BLaER1 treated with 17β-estradiol and CSF1 and Interleukin-3, amounts not matched to agents 10 nM and 100 nM (cell line): ENCODE data around the gene PCDHGB2.
A peak's percentile ranks its signal among the peaks of the same experiment; 100 is the strongest.
"Not testable (repeated sequence)": the region's sequence is repeated elsewhere in the genome, so short reads cannot be mapped to it uniquely, and the experiment has no call there.

Source experiments
- H3K27ac ChIP-seq, 11 experiments: shearing (Covaris generic); formaldehyde crosslinking; 2 replicates each; pipeline ENCODE4 v1.8.1; 2022
- H3K27me3 ChIP-seq, 11 experiments: shearing (Covaris generic); formaldehyde crosslinking; 2 replicates each; pipeline ENCODE4 v1.8.1; 2022
- H3K36me3 ChIP-seq, 11 experiments: shearing (Covaris generic); formaldehyde crosslinking; 2 replicates each; pipeline ENCODE4 v1.8.1; 2022
- H3K4me1 ChIP-seq, 10 experiments: shearing (Covaris generic); formaldehyde crosslinking; 2 replicates each; pipeline ENCODE4 v1.8.1; 2022
- H3K4me2 ChIP-seq, 11 experiments: shearing (Covaris generic); formaldehyde crosslinking; 2 replicates each; pipeline ENCODE4 v1.8.1; 2022
- H3K4me3 ChIP-seq, 10 experiments: shearing (Covaris generic); formaldehyde crosslinking; 2 replicates each; pipeline ENCODE4 v1.8.1; 2022
- H3K9ac ChIP-seq, 11 experiments: shearing (Covaris generic); formaldehyde crosslinking; 2 replicates each; pipeline ENCODE4 v1.8.1; 2022
- H3K9me3 ChIP-seq, 11 experiments: shearing (Covaris generic); formaldehyde crosslinking; replicated peaks in 1 of 11; 2 replicates each; pipeline ENCODE4 v1.8.1; 2022
- H4K20me1 ChIP-seq, 11 experiments: shearing (Covaris generic); formaldehyde crosslinking; 2 replicates each; pipeline ENCODE4 v1.8.1; 2022
- Cebpa-rat ChIP-seq, 11 experiments: shearing (Covaris generic); IDR thresholded peaks; 2 replicates each; pipeline ENCODE4 v1.8.1; 2022

The PCDHGB2 gene

GRCh38 chr5:141389153-141390042 is 29.6 kb downstream of the PCDHGB2 start:
- H3K9me3 ChIP-seq = peaks cover 58 to 73% (median 66%) of the 10 kb centered on the region in 11 experiments
- peak overlapping the region in 1 of 11 experiments; percentile 44; a peak in 1 of 22 replicates for H3K27ac ChIP-seq
- H3K36me3 ChIP-seq = peaks cover 0 to 5% (median 0%) of the 10 kb centered on the region in 11 experiments; a peak in 1 of 22 replicates
- H3K4me2 ChIP-seq = peak overlapping the region in 3 of 11 experiments; percentile 29 to 46 (median 42); a peak in 6 of 22 replicates
- H3K4me1 ChIP-seq = peaks cover 0 to 14% (median 2%) of the 10 kb centered on the region in 10 experiments; a peak in 7 of 20 replicates
- no peak for TF ChIP-seq Cebpa-rat (IDR thresholded peaks at IDR 0.05)
- H3K27me3 ChIP-seq = no peaks in the 10 kb centered on the region; a peak in 1 of 22 replicates
- no peak overlapping the region for H3K4me3 ChIP-seq
- H4K20me1 ChIP-seq = no peaks in the 10 kb centered on the region
- H3K9ac ChIP-seq = no peak overlapping the region

GRCh38 chr5:141392429-141393198 is 32.8 kb downstream of the PCDHGB2 start, which contains the start of gene PCDHGA8:
Gene PCDHGA8, plus strand, starts transcription at chr5:141392633. Its CDS starts 181 bp downstream, at chr5:141392814.
- peaks cover 57 to 75% (median 66%) of the 10 kb centered on the region in 11 experiments for H3K9me3 ChIP-seq
- TF ChIP-seq Cebpa-rat (IDR thresholded peaks at IDR 0.05) = no peak

DNA sequence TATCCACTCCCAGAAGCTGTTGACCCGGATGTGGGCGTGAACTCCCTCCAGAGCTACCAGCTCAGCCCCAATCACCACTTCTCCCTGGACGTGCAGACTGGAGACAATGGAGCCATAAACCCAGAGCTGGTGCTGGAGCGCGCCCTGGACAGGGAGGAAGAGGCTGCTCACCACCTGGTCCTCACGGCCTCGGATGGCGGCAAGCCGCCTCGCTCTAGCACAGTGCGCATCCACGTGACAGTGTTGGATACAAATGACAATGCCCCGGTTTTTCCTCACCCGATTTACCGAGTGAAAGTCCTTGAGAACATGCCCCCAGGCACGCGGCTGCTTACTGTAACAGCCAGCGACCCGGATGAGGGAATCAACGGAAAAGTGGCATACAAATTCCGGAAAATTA is 33.5 kb downstream of the PCDHGB2 start:
- Histone ChIP-seq H3K9me3 (peaks cover 58 to 78% (median 66%) of the 10 kb centered on the region in 11 experiments), H3K9ac (no peak overlapping the region), H3K4me1 (peaks cover 0 to 14% (median 2%) of the 10 kb centered on the region in 10 experiments; a peak in 7 of 20 replicates), H3K4me3 (0 out of 20 replicates have a peak overlapping the region, but pooled peaks of 1 of the 10 experiments have one; percentile 8), H3K4me2 (no peak overlapping the region), H3K27ac (no peak overlapping the region), H4K20me1 (no peaks in the 10 kb centered on the region), H3K27me3 (no peaks in the 10 kb centered on the region; a peak in 1 of 22 replicates), H3K36me3 (peaks cover 0 to 5% (median 0%) of the 10 kb centered on the region in 11 experiments; a peak in 1 of 22 replicates)
- no peak for TF ChIP-seq Cebpa-rat (IDR thresholded peaks at IDR 0.05)

More at GRCh38 chr5:141392429-141393198, 32.8 kb downstream of the PCDHGB2 start, which contains the start of gene PCDHGA8:
- Histone ChIP-seq H3K4me2 (no peak within 1 kb of the TSS), H3K36me3 (peaks cover 0 to 5% (median 0%) of the 10 kb centered on the region in 11 experiments; a peak in 1 of 22 replicates), H3K4me3 (0 out of 20 replicates have a peak within 1 kb of the TSS, but pooled peaks of 1 of the 10 experiments have one; percentile 8), H3K27me3 (no peaks in the 10 kb centered on the region; a peak in 1 of 22 replicates), H3K27ac (no peak within 1 kb of the TSS), H3K9ac (no peak within 1 kb of the TSS), H4K20me1 (no peaks in the 10 kb centered on the region), H3K4me1 (peaks cover 0 to 14% (median 2%) of the 10 kb centered on the region in 10 experiments; a peak in 7 of 20 replicates)

DNA sequence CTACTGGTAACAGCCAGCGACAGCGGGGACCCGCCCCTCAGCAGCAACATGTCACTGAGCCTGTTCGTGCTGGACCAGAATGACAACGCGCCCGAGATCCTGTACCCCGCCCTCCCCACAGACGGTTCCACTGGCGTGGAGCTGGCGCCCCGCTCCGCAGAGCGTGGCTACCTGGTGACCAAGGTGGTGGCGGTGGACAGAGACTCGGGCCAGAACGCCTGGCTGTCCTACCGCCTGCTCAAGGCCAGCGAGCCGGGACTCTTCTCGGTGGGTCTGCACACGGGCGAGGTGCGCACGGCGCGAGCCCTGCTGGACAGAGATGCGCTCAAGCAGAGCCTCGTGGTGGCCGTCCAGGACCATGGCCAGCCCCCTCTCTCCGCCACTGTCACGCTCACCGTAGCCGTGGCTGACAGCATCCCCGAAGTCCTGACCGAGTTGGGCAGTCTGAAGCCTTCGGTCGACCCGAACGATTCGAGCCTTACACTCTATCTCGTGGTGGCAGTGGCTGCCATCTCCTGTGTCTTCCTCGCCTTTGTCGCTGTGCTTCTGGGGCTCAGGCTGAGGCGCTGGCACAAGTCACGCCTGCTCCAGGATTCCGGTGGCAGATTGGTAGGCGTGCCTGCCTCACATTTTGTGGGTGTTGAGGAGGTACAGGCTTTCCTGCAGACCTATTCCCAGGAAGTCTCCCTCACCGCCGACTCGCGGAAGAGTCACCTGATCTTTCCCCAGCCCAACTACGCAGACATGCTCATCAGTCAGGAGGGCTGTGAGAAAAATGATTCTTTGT is 34.8 kb downstream of the PCDHGB2 start:
- H3K4me1 ChIP-seq = peaks cover 0 to 14% (median 2%) of the 10 kb centered on the region in 10 experiments; a peak in 7 of 20 replicates
- H3K4me2 ChIP-seq, H3K4me3 ChIP-seq, H4K20me1 ChIP-seq, H3K27me3 ChIP-seq, H3K27ac ChIP-seq, H3K9ac ChIP-seq, H3K36me3 ChIP-seq: not testable (repeated sequence)
- peaks cover 57 to 78% (median 66%) of the 10 kb centered on the region in 11 experiments for H3K9me3 ChIP-seq

GRCh38 chr5:141397756-141398551 is 38.2 kb downstream of the PCDHGB2 start, which contains the start of gene PCDHGB5:
Gene PCDHGB5, plus strand, starts transcription at chr5:141397947. Its CDS starts 181 bp downstream, at chr5:141398128.
- not testable (repeated sequence) for H3K9ac ChIP-seq, H3K4me3 ChIP-seq, H3K4me2 ChIP-seq, H3K36me3 ChIP-seq, H4K20me1 ChIP-seq, H3K27me3 ChIP-seq, H3K4me1 ChIP-seq, H3K27ac ChIP-seq
- H3K9me3 ChIP-seq = peaks cover 60 to 81% (median 67%) of the 10 kb centered on the region in 11 experiments

DNA sequence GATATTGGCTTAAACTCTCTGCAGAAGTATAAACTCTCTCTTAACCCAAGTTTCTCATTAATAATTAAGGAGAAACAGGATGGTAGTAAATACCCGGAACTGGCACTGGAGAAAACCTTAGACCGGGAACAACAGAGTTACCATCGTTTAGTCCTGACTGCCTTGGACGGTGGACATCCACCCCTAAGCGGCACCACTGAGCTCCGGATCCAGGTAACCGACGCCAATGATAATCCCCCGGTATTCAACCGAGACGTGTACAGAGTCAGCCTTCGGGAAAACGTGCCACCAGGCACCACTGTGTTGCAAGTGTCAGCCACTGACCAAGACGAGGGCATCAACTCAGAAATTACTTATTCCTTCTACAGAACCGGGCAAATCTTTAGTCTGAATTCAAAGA is 38.8 kb downstream of the PCDHGB2 start:
- TF ChIP-seq Cebpa-rat (IDR thresholded peaks at IDR 0.05) = no peak
- no peaks in the 10 kb centered on the region for H4K20me1 ChIP-seq
- no peak overlapping the region for H3K9ac ChIP-seq
- H3K4me1 ChIP-seq = no peaks in the 10 kb centered on the region
- peaks cover 58 to 81% (median 66%) of the 10 kb centered on the region in 11 experiments for H3K9me3 ChIP-seq
- no peaks in the 10 kb centered on the region for H3K27me3 ChIP-seq
- H3K4me2 ChIP-seq = no peak overlapping the region
- no peaks in the 10 kb centered on the region for H3K36me3 ChIP-seq
- no peak overlapping the region for H3K27ac ChIP-seq
- no peak overlapping the region for H3K4me3 ChIP-seq

DNA sequence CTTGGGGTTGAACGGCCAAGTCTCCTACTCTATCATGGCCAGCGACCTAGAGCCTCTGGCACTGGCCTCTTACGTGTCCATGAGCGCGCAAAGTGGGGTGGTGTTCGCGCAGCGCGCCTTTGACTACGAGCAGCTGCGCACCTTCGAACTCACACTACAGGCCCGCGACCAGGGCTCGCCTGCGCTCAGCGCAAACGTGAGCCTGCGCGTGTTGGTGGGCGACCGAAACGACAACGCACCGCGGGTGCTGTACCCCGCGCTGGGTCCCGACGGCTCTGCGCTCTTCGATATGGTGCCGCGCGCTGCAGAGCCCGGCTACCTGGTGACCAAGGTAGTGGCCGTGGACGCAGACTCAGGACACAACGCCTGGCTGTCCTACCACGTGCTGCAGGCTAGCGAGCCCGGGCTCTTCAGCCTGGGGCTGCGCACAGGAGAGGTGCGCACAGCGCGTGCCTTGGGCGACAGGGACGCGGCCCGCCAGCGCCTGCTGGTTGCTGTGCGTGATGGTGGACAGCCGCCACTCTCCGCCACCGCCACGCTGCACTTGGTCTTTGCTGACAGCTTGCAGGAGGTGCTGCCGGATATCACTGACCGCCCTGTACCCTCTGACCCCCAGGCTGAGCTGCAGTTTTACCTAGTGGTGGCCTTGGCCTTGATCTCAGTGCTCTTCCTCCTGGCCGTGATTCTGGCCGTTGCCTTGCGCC is 39.9 kb downstream of the PCDHGB2 start:
- Histone ChIP-seq H3K9ac (no peak overlapping the region), H3K4me2 (no peak overlapping the region), H3K4me1 (no peaks in the 10 kb centered on the region), H3K4me3 (0 out of 20 replicates have a peak overlapping the region, but pooled peaks of 1 of the 10 experiments have one; percentile 7), H3K9me3 (peaks cover 47 to 81% (median 59%) of the 10 kb centered on the region in 11 experiments), H3K27ac (no peak overlapping the region), H3K36me3 (no peaks in the 10 kb centered on the region), H4K20me1 (no peaks in the 10 kb centered on the region), H3K27me3 (no peaks in the 10 kb centered on the region)
- TF ChIP-seq Cebpa-rat (IDR thresholded peaks at IDR 0.05) = no peak
